ENCODE results near the gene KCNQ4. TPM values are rescaled to one million over a fixed set of nuclear protein-coding genes. Genes with fewer than 3 reads are reported as not detected.

KCNQ4 gene
- total RNA-seq, 1 experiment from 2014 or later = 1.4 TPM

- no peak overlapping the region for H4K5ac ChIP-seq (ENCODE audit: insufficient read length, low read depth, low read length)
- no peak overlapping the region for H2BK5ac ChIP-seq (ENCODE audit: insufficient read length, low read length)
- Mint-ChIP-seq H3K27ac (no peak overlapping the region), H3K4me1 (0 out of 4 replicates have a peak, but pooled peaks cover 0 to under 1% of the 10 kb centered on the region in 2 experiments), H3K36me3 (ENCODE audit: insufficient read depth in 1 of 3, low read depth in 3 of 3) (peaks cover 27 to 84% (median 70%) of the 10 kb centered on the region in 3 experiments; a peak in 6 of 7 replicates), H3K9me3 (no peaks in the 10 kb centered on the region), H3K4me3 (no peak overlapping the region), H3K27me3 (ENCODE audit: low read depth) (no peaks in the 10 kb centered on the region)
- no peaks in the 10 kb centered on the region for H3K9me3 ChIP-seq (ENCODE audit: control insufficient read depth, low read depth, low read length)
- no peaks in the 10 kb centered on the region for H3K79me1 ChIP-seq (ENCODE audit: insufficient read depth, low read depth, low read length, poor library complexity, severe bottlenecking)
- H2BK120ac ChIP-seq (ENCODE audit: low read depth, low read length, poor library complexity, severe bottlenecking) = no peak overlapping the region
- H3K14ac ChIP-seq (ENCODE audit: insufficient read depth, low read length) = no peak overlapping the region
- H4K8ac ChIP-seq (replicated peaks; ENCODE audit: insufficient read length, low read depth, low read length) = no peak overlapping the region
- H4K91ac ChIP-seq (ENCODE audit: insufficient read length, low read depth, low read length) = no peak overlapping the region
- no peak overlapping the region for H3K9ac ChIP-seq (ENCODE audit: extremely low read depth, insufficient read length, low read length)
- no peaks in the 10 kb centered on the region for H3K27me3 ChIP-seq (ENCODE audit: insufficient read depth, low read length)
- TF ChIP-seq, protein P1, sequence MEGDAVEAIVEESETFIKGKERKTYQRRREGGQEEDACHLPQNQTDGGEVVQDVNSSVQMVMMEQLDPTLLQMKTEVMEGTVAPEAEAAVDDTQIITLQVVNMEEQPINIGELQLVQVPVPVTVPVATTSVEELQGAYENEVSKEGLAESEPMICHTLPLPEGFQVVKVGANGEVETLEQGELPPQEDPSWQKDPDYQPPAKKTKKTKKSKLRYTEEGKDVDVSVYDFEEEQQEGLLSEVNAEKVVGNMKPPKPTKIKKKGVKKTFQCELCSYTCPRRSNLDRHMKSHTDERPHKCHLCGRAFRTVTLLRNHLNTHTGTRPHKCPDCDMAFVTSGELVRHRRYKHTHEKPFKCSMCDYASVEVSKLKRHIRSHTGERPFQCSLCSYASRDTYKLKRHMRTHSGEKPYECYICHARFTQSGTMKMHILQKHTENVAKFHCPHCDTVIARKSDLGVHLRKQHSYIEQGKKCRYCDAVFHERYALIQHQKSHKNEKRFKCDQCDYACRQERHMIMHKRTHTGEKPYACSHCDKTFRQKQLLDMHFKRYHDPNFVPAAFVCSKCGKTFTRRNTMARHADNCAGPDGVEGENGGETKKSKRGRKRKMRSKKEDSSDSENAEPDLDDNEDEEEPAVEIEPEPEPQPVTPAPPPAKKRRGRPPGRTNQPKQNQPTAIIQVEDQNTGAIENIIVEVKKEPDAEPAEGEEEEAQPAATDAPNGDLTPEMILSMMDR (conservative IDR thresholded peaks at IDR 0.05) = no peak
- no peak overlapping the region for H3K23ac ChIP-seq (ENCODE audit: insufficient read length, low read depth, low read length)
- no peak overlapping the region for H3K4ac ChIP-seq (ENCODE audit: low read depth, low read length)
- H2AK5ac ChIP-seq (ENCODE audit: insufficient read length, low read length) = no peak overlapping the region
- H3K56ac ChIP-seq (ENCODE audit: insufficient read length, low read depth, low read length) = no peak overlapping the region
- H2BK20ac ChIP-seq (ENCODE audit: low read depth, low read length, poor library complexity, severe bottlenecking) = no peak overlapping the region
- no peaks in the 10 kb centered on the region for H3K79me2 ChIP-seq (ENCODE audit: insufficient read depth, low read length)
- no CpG with 5 or more reads among the region's 6 CpGs for WGBS (ENCODE audit: extremely low coverage, insufficient read length, low lambda C conversion rate)
- no peak overlapping the region for H2BK12ac ChIP-seq (ENCODE audit: insufficient read length, low read depth, low read length)
- H3K23me2 ChIP-seq (ENCODE audit: insufficient read length, low read depth, low read length, poor library complexity, severe bottlenecking) = no peaks in the 10 kb centered on the region
- DNase-seq = no peak
- no peak overlapping the region for H3K4me2 ChIP-seq (ENCODE audit: insufficient read depth, insufficient read length, low read length)
- no peaks in the 10 kb centered on the region for H3K4me1 ChIP-seq (ENCODE audit: insufficient read depth, low read length)
- no peak overlapping the region for H3K27ac ChIP-seq (ENCODE audit: insufficient read length, low read depth, low read length)
- H2BK15ac ChIP-seq (ENCODE audit: low read depth, low read length) = no peak overlapping the region
- H4K20me1 ChIP-seq (ENCODE audit: control insufficient read depth, insufficient read depth, insufficient read length) = no peaks in the 10 kb centered on the region
- no peak overlapping the region for H2AFZ ChIP-seq (ENCODE audit: low read length)
- no peak overlapping the region for H3T11ph ChIP-seq (ENCODE audit: low read length)
- no peak overlapping the region for H3K18ac ChIP-seq (ENCODE audit: insufficient read length, low read depth, low read length)
Observed at GRCh38 chr1:40758578-40759343, 24.8 kb upstream of the KCNQ4 start.
